Measurements from ENCODE around the gene ADH1B. TPM values are rescaled to one million over a fixed set of nuclear protein-coding genes. Genes with fewer than 3 reads are reported as not detected.

ADH1B gene
- total RNA-seq, 1 experiment from 2014 or later, result not detected

DNA sequence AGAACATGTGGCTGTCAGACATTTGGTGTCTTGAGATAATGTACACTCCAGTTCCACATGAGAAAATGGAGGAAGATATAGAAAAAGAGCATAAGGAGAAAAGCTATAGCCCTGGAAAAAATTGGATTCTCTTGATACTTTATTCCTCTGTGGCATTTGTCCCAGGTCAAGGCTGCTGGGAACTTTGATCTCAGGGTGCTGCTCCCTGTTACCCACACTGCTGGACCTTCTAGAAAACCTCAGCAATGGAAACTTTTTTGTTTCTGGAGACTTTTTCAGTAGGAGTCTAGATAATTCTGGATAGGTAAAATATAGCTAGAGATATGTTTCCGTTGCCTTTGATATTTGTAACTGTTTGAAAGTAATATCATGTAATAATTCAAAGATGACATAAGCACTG lies 20.2 kb upstream of the ADH1B start:
- Histone ChIP-seq H3K4me3 (no peak overlapping the region), H3K79me2 (ENCODE audit: low read depth) (no peaks in the 10 kb centered on the region), H3K9me3 (ENCODE audit: insufficient read depth, low read depth) (no peaks in the 10 kb centered on the region), H3F3A (ENCODE audit: insufficient read depth, low read depth) (no peaks in the 10 kb centered on the region), H3K4me2 (no peak overlapping the region), H3K36me3 (ENCODE audit: low read depth) (no peaks in the 10 kb centered on the region), H3K27ac (no peak overlapping the region), H3K9me2 (ENCODE audit: insufficient read depth) (no peaks in the 10 kb centered on the region), H2AFZ (no peak overlapping the region), H3K4me1 (replicated peaks; ENCODE audit: insufficient read depth) (no peaks in the 10 kb centered on the region), H3K27me3 (ENCODE audit: insufficient read depth, low read depth) (no peaks in the 10 kb centered on the region), H4K20me1 (ENCODE audit: insufficient read depth) (no peaks in the 10 kb centered on the region)
- POLR2A ChIA-PET (ENCODE audit: unreplicated experiment), result no interaction called here
- no TSS peak for BruUV-seq (replicated peaks)
- no peak for DNase-seq
- TF ChIP-seq, protein P1, sequence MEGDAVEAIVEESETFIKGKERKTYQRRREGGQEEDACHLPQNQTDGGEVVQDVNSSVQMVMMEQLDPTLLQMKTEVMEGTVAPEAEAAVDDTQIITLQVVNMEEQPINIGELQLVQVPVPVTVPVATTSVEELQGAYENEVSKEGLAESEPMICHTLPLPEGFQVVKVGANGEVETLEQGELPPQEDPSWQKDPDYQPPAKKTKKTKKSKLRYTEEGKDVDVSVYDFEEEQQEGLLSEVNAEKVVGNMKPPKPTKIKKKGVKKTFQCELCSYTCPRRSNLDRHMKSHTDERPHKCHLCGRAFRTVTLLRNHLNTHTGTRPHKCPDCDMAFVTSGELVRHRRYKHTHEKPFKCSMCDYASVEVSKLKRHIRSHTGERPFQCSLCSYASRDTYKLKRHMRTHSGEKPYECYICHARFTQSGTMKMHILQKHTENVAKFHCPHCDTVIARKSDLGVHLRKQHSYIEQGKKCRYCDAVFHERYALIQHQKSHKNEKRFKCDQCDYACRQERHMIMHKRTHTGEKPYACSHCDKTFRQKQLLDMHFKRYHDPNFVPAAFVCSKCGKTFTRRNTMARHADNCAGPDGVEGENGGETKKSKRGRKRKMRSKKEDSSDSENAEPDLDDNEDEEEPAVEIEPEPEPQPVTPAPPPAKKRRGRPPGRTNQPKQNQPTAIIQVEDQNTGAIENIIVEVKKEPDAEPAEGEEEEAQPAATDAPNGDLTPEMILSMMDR (conservative IDR thresholded peaks at IDR 0.05), result no peak
- TF ChIP-seq EZH2 (IDR thresholded peaks at IDR 0.05; ENCODE audit: low read depth), result no peak
- intact Hi-C loops (cut with micrococcal nuclease; ENCODE audit: unreplicated experiment), result no loop called here
- CTCF ChIA-PET, result no interaction called here

DNA sequence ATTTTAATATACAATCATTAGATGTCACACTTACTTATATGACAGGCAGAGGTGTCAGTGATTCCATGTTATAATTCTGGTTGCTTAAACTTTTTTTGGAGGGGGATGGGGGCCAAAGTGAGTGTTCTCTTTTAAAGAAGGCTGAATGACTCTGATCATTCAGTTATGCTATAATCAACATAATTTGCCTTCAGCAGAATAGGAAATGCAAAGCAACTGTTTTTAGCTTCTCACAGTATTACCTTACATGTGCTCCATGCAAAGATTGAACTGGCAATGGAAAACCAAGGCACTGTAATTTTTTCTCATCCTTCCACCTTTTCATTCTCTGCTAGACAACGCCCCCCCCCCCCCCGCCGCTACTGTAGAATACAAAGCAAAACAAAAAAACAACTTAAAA lies 18.0 kb upstream of the ADH1B start:
- Histone ChIP-seq H2AFZ (no peak overlapping the region), H3K4me2 (no peak overlapping the region), H3K9me2 (ENCODE audit: insufficient read depth) (no peaks in the 10 kb centered on the region), H3K27ac (no peak overlapping the region), H3K9me3 (ENCODE audit: insufficient read depth, low read depth) (no peaks in the 10 kb centered on the region), H3K79me2 (ENCODE audit: low read depth) (no peaks in the 10 kb centered on the region), H3K4me1 (replicated peaks; ENCODE audit: insufficient read depth) (no peaks in the 10 kb centered on the region), H3K36me3 (ENCODE audit: low read depth) (no peaks in the 10 kb centered on the region), H3K4me3 (no peak overlapping the region), H3F3A (ENCODE audit: insufficient read depth, low read depth) (no peaks in the 10 kb centered on the region), H4K20me1 (ENCODE audit: insufficient read depth) (no peaks in the 10 kb centered on the region), H3K27me3 (ENCODE audit: insufficient read depth, low read depth) (no peaks in the 10 kb centered on the region)
- ChIA-PET CTCF (no interaction called here), POLR2A (ENCODE audit: unreplicated experiment) (no interaction called here)
- no peak for DNase-seq
- TF ChIP-seq, protein P1 (conservative IDR thresholded peaks at IDR 0.05), result no peak
- TF ChIP-seq EZH2 (IDR thresholded peaks at IDR 0.05; ENCODE audit: low read depth), result no peak
- intact Hi-C loops (cut with micrococcal nuclease; ENCODE audit: unreplicated experiment), result no loop called here
- BruUV-seq (replicated peaks), result no TSS peak

DNA sequence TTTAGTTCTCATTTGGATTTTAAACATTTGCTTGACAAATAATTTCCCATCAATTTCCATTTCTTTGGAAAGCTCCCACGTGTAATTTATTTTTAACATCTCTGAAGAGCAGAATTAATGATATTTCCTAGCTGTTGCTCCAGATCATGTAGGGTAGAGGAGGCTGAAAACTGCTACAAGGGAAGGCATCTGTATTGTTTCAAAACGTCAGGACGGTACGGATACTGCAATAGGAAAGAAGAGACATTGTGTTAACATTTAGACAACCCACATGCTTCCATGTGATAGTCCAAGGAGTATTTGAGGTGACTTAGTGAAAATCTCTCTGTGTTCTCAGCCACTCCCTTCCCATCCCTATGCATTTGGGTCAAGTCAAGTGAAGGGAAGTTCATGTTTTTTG lies 15.4 kb upstream of the ADH1B start:
- TF ChIP-seq, protein P1 (conservative IDR thresholded peaks at IDR 0.05), result no peak
- no peak for TF ChIP-seq EZH2 (IDR thresholded peaks at IDR 0.05; ENCODE audit: low read depth)
- Histone ChIP-seq H3K27ac (no peak overlapping the region), H3K9me2 (ENCODE audit: insufficient read depth) (no peaks in the 10 kb centered on the region), H3K79me2 (ENCODE audit: low read depth) (no peaks in the 10 kb centered on the region), H3K4me1 (replicated peaks; ENCODE audit: insufficient read depth) (peaks cover 4% of the 10 kb centered on the region; the same call in 1 of the 2 replicates), H3K9me3 (ENCODE audit: insufficient read depth, low read depth) (no peaks in the 10 kb centered on the region), H3K36me3 (ENCODE audit: low read depth) (no peaks in the 10 kb centered on the region), H3F3A (ENCODE audit: insufficient read depth, low read depth) (no peaks in the 10 kb centered on the region), H3K4me2 (no peak overlapping the region), H3K27me3 (ENCODE audit: insufficient read depth, low read depth) (no peaks in the 10 kb centered on the region), H3K4me3 (no peak overlapping the region), H2AFZ (no peak overlapping the region), H4K20me1 (ENCODE audit: insufficient read depth) (no peaks in the 10 kb centered on the region)
- DNase-seq, result no peak
- CTCF ChIA-PET, result no interaction called here
- intact Hi-C loops (cut with micrococcal nuclease; ENCODE audit: unreplicated experiment), result no loop called here
- POLR2A ChIA-PET (ENCODE audit: unreplicated experiment), result no interaction called here
- BruUV-seq (replicated peaks), result no TSS peak

All from PC-9 (cell line).